NCI-H2227 (cell line): Measurements from ENCODE around the gene NDUFA11.

Experiments used
- DNase-seq: peaks from one replicate; lab custom pipeline; 2025; ENCODE audit not compliant: unreplicated experiment; lab: John Stamatoyannopoulos, UW

The NDUFA11 gene

DNA sequence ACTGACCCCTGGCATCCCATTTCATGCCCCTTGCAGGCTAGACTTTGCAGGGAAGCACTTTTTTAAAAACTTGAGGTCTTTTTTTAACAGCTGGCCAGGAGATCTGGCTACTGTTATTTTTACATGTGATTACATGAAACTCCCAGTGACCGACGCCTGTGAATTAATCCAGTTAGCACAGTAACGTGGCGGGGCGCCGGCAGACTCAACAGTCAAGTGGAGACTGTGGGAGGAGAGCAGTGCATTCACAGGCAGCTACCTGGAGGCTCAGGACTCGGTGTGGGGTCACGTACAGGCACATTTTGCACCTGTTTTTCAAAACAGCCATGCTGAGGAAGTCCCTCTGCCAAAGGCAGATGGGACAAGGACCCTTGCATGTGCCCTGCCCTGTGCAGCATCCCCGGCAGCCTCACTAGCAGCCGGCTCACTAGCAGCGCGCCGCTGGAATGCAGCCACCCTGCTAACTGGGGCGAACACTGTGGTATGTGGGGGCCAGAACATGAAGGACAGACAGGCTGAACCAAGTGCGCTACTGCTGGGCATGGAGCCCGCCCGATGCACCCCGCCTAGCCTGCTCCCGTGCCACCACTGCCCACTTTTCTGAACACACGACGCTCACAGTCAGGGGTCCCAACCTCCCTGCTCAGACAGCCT, 29.1 kb upstream of the NDUFA11 start:
- DNase-seq: no peak

DNA sequence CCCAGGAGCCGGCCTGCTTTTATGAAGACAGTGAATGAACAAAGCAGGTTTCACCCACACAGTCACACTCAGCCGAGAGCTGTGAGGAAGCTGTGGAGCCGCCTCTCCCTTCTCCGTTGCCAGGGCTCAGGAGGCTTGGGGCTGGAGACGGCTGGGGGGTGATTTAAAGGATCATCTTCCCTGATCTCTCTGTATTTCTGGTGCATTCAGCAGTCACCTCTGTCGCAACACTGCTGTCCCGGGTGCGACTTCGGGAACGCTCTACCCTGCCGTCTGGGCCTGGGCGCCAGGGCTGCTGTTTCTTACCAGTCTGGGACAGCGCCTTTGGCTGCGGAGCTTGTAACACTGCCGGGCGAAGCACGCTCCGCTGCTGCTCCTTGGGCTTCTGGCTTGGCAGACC, 28.6 kb upstream of the NDUFA11 start:
- DNase-seq: no peak

DNA sequence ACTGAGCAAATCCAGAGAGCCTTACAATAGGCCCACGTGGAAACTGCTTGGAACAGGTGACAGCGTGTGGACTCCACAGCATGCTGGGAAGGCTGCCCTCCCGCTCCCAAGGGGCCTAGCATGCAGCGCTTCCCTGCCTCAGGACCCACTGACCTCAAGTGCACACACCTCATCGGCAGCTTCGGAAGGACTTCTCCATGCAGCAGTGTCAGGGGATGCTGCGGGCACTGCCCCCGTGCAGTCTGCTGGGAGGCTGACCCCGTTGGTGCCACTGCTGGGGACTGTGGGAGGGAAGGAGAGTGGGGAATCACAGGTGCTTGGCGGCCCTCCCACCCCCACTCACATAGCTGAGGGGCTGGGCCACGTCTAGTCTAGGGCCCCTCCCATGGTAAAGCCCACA, 27.7 kb upstream of the NDUFA11 start:
- DNase-seq: no peak

DNA sequence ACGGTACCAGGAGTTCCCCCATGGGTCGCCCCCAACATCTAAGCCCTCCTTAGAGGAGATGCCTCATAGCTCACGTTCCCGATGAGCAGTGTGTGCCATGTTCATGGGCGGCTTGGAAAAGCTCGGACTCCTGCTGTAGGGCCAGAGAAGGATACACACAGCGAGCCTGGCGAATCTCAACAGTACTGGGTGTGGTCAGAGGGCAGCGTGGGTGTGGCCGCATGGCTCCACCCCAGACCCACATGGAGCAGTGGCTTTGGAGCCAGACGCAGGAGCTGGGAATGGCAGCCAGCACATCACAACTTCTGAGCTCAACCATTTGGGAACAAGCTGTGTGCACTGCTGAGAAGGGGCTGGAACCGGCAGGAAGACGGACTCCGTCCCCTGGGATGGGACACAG, 26.0 kb upstream of the NDUFA11 start:
- no peak for DNase-seq

DNA sequence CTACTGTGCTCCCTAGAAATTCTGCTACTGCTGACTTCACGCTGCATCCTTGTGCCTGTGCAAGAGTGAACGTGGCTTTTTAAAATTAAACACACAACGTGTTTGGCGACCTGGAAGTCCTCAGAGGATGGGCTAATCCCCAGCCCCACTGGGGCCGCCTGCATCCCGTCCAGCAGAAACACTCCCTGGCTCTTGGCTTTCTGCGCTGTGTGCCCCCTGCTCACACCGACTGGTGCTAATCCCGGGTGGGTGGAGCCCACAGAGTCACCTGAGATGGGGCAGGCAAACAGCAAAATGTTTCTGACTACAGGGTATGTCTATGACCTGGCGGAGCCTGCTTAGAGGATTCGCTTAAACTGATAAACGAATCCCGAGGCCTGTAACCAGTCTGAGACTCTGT, 25.6 kb upstream of the NDUFA11 start:
- no peak for DNase-seq

DNA sequence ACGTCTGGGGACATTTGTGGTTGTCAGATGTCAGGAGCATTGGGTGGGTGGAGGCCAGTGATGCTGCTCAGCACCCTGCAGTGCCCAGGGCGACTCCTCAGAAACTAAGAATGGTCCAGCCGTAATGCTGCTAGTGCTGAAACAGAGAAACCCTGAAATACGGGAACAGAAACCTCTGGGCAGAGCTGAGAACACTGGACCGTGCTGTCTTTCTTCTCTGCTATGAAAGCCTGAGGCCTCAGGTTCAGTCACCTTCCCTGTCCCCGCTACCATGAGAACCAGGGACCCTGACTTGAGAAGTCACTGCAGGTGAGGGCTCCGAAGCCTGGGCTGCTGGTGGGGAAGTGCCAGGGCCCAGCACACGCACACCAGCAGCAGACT, 23.8 kb upstream of the NDUFA11 start:
- DNase-seq: no peak

DNA sequence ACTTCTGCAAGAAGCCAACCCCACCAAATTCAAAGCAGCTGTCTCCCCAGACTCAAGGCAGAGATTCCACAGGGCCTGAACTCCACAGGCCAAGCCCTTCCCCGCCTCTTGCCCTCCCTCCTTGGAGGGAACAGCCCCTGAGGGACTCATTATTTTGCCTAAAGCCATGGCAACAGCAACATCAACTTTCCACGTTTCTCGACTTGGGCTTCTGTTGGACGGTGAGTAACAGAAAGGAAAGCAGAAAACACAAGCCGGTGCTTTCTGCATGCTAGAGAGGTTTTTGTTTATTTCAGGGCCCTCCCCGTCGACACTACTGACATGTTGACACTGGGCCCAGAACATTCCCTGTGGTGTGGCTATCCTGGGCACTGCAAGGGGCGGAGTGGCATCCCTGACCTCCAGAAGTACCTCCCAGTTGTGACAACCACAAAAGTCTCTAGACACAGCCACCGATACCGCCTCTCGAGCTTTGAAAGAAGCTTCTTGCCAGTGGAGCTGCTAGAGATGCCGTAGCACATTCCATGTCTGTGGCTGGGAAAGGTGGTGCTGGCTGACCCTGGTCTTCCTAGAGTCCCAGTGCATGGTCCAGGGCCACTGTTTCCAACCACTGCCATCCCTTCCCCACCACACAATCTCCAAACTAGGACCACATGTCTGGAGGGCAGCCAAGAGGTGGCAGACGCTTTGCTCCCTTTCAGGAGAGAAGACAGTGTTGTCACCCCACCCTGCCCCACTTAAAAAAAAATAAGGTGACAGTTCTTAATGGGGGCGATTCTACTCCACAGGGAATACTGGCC, 23.3 kb upstream of the NDUFA11 start:
- no peak for DNase-seq

DNA sequence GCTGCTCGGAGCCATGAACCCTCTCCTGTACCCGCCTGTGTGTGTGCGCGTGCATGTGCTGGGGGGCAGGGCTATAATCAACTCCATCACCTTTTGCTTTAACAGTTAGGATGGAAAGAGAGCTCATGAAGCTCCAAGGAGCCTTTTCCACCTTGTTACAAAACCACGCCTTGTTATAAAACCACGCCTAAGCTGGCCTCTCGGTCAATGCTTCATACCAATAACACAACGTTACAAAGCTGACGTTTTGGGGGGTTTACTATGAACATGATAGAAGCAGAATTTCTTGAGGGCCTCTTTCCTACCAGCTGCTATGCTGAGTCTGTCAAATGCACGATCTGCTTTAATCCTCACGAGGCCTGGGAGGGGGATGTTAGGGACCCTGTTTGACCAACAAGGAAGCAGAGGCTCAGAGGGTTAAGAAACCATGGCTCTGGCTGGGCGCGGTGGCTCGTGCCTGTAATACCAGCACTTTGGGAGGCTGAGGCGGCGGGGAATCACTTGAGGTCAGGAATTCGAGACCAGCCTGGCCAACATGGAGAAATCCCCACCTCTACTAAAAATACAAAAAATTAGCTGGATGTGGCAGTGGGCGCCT, 22.3 kb upstream of the NDUFA11 start:
- no peak for DNase-seq

DNA sequence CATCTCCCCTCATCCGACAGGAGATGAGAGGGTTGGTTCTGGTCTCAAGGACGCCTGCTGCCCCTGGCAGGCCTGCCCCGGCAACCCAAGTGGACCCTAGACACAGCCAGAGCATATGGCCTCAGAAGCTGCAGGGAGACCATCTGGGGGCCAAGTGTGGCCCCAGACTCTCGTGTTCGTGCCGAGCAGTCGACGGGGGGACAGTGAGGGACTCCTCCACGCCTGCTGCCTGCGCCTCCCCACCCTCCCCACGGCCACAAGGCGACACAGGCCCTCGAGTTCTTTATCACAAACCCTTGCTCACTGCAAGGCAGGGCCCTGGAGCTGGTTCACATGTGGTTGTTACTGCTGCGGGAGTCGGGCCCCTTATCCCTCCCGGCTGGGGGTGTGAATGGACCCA, 19.8 kb upstream of the NDUFA11 start:
- no peak for DNase-seq

DNA sequence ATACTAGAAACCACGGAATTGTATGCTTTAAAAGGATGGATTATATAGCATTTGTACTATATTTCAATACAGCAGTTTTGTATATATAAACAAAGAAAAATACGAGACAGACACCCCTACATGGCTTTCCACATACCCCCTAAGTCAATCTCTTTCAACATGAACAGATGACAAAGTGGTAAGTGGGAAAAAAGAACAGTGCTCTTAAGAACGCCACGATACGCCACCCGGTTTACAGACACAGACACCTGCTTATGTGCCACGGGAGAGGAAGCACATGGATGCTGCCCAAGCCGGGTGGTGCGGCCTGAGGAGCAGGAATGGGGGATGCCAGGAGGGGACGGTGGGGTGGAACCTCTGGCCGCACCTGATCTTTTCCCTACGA, 18.6 kb upstream of the NDUFA11 start:
- no peak for DNase-seq

DNA sequence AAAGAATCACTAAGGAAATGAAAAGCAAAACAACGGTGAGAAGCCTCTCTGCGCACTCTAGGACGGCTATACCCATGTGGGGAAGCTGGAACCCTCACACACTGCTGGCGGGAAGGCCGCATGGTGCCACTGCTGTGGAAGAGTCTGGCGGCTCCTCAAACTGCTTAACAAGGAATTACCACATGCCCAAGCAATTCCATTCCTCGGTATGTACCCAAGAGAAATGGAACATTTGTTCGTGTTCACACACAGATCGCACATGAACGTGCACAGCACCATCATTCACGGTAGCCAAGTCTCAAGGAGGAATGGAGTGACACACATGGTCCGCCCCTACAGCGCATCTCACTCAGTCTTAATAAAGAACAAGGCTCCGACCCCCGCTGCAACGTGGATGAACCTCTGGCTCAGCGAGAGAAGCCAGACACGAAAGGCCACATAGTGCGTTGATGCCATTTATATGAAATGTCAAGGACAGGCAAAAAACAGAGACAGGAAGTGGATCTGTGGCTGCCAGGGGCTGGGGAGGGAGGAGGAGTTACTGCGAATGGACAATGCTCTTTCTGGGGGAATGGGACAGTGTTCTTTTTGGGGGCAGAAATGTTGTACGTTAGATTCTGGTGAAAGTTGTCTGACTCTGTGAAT, 18.0 kb upstream of the NDUFA11 start:
- no peak for DNase-seq

DNA sequence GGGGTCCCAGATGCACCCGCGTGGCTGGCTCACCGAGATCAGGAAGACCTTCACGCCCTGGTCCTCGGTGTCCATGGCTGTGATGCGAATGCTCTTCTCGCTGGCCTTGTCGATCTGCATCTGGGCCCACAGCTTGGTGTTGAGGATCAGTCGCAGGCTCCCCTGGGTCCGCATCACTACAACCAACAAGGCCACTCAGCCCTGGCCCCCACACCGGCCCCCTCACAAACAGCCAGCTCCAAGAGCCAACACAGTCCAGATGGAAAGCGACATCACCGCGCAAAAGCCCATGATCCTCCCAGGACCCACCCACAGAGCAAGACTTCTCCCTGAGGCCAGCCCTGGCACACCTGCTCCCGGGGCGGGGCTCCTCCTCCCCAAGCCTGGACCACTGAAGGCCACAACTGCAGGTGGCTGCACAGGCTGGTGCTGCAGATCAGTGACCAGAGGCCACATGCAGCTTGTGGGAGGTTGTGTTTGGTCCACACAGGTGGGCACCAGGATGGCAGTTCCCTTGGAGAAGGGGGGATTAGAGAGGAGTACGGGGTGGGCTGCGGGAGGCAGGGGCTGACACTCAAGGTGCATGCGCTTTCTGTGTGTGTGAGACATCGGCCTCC, 15.0 kb upstream of the NDUFA11 start:
- DNase-seq: no peak

DNA sequence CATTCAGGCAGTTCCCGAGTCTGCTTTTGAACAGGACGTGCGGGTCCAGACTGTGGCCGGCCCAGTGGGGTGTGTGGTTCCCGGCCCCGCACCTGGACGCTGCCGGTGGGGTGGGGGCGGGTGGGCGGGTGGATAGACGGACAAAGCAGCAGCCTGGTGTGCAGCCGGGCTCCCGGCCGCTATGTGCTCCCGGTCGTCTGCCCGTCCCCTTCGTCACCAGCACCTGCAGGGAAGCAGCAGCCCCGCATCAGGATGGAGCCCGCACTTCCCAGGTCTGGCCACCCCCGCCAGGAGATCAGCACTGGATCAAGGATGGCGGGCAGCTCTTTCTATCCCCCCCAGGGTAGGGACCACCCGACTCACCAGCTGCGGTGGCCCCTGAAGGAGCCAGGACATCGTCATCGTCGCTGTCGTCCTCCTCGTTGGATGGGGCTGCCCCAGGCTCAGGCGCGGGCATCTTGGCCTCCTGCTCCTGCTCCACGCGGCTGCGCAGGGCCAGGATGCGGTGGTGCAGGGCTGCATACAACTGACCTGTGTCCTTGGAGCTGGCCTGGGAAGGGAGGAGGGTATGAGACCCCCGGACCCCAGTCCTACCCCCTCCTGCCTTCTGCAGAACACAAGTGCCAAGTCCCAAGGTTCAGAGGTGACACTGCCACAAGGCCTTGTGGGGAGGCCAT, 14.0 kb upstream of the NDUFA11 start:
- DNase-seq: no peak

DNA sequence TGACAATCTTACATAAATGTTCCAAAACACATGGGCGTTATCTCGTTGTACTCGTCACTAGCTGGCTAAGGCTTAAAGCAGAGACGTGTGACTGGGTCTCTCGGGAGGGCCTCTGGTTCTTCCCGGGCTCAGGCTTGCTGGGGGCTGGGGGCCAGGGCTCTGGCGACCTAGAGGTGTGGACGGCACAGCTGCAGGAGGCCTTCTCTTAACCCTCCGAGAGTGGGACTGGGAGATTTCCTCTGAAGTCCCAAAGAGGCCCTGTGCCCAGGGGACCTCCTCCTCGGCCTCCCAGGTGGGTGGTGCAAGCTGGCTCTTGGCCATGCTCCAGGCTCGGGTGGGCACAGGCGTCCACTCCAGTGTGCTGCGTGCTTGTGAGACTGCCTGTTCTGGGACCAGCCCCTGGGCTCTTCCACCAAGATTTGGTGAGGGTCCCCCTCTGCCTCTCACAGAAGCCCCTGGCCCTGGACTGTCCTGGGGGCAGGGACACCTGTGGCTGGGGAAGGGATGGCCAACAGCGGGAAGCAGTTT, 12.7 kb upstream of the NDUFA11 start:
- DNase-seq: no peak

DNA sequence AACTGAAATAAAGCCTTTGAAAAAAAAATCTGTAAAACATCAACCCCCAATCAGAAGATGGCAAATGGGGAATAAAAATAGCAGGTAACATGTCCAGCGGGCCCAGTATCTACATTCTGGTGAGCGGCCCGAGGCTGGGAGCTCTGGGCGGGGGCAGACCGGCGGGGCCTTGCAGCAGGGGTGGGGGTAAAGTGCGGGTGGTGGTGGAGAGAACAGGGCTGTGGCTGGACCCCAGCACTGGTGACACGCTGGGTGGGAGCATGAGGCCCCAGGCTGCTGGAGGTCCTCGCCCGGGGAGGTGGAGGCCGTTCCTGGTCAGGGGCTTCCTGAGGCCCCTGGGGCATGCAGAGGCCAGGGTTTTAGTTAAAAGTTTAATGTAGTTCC, 12.2 kb upstream of the NDUFA11 start:
- no peak for DNase-seq

DNA sequence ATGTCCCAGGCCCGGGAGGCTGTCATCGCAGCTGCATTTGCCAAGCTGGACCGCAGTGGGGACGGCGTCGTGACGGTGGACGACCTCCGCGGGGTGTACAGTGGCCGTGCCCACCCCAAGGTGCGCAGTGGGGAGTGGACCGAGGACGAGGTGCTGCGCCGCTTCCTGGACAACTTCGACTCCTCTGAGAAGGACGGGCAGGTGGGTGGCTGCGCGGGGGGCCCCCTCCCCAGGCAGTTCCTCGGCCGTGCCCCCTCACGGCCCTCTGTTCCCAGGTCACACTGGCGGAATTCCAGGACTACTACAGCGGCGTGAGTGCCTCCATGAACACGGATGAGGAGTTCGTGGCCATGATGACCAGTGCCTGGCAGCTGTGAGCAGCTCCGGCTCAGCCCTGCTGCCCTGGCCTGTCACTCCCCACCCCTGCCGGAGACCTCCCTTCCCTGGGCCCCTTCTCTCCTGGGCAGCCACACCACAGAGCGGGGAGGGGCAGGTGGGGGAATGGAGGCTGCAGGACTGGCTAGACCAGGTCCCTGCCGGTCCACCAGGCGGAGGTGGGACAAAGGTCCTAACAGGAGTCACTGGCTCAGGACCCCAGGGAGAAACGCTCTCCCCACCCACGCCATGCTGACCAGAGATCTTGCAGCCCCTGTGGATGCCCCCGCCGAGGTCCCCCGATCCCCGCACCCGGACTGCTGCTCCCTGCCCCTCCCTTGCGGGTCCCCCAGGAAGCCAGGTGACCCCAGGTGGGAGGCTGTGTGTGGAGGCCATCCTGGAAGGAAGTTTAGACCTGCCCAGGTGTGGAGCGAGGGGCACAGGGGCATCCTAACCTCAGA, 11.6 kb upstream of the NDUFA11 start:
- no peak for DNase-seq

DNA sequence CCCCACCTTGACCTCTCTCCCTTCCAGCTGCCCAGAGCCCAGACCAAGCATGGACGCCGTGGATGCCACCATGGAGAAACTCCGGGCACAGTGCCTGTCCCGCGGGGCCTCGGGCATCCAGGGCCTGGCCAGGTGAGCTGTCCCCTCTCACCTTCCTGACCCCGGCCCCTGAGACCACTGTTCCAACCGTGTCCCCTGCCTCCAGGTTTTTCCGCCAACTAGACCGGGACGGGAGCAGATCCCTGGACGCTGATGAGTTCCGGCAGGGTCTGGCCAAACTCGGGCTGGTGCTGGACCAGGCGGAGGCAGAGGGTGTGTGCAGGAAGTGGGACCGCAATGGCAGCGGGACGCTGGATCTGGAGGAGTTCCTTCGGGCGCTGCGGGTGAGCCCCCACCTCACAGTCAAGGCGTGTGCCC, 10.8 kb upstream of the NDUFA11 start:
- no peak for DNase-seq

DNA sequence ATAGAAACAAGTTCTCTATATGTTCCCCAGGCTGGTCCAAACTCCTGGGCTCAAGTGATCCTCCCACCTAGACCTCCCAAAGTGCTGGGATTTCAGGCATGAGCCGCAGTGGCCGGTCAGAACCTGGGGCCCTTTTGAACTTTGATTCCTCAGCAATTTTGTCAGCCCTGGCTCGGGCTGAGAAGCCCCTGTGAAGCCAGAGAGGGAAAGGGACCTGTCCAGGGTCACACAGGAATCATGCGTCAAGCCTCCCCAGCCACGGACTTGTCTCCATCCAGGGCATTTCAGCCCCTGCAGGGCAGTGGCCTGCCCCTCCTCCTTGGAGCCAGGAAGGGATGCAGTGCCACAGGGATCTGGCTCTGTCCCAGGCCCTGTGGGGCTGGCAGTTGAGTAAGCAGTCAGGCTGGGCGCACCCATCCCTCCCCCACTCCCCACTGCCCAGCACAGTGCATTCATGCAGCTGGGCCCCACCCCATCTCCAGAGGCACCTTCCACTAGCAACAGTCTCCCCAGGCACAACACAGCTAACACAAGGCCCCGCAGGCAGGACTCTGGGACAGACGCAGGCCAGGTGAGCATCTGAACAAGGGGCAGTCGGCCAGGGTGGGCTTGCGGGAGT, 10.3 kb upstream of the NDUFA11 start, which contains the start of gene CAPS:
CAPS (plus strand) TSS at position 516 of the 619 bp plus-strand sequence. CDS start 153 bp downstream, outside the sequence.
- no peak for DNase-seq

DNA sequence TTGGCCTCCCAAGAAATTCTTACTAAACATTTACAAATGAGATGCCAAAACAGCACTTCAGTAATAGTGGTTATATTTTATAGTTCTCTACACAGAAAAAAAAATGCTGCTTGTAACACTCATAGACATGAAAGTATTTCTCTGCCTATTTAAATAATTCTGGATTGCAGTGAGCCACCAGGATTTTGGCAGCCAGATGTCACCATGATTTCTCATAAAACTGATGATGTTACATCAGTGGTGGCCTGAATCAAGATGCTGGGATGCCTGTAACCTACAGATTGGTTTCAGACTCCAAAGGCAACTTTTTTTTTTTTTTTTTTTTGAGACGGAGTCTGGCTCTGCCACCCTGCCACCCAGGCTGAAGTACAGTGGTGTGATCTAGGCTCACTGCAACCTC, 7.8 kb upstream of the NDUFA11 start:
- DNase-seq: no peak

DNA sequence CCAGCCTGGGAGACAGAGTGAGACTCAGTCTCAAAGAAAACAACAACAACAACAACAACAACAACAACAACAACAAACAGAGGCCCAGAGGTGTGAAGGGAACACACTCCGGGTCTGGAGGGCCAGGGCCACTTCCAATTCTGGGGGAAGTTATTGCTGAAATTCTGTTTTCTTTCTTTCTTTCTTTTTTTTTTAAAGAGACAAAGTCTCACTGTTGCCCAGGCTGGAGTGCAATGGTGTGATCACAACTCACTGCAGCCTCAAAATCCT, 7.0 kb upstream of the NDUFA11 start:
- no peak for DNase-seq
